Measurements from ENCODE around the gene CTNNBL1. TPM values are rescaled to one million over a fixed set of nuclear protein-coding genes. Genes with fewer than 3 reads are reported as not detected.

The CTNNBL1 gene
- total RNA-seq: 10 to 100 TPM; 25.5 to 38.4 (median 35.1) TPM

DNA sequence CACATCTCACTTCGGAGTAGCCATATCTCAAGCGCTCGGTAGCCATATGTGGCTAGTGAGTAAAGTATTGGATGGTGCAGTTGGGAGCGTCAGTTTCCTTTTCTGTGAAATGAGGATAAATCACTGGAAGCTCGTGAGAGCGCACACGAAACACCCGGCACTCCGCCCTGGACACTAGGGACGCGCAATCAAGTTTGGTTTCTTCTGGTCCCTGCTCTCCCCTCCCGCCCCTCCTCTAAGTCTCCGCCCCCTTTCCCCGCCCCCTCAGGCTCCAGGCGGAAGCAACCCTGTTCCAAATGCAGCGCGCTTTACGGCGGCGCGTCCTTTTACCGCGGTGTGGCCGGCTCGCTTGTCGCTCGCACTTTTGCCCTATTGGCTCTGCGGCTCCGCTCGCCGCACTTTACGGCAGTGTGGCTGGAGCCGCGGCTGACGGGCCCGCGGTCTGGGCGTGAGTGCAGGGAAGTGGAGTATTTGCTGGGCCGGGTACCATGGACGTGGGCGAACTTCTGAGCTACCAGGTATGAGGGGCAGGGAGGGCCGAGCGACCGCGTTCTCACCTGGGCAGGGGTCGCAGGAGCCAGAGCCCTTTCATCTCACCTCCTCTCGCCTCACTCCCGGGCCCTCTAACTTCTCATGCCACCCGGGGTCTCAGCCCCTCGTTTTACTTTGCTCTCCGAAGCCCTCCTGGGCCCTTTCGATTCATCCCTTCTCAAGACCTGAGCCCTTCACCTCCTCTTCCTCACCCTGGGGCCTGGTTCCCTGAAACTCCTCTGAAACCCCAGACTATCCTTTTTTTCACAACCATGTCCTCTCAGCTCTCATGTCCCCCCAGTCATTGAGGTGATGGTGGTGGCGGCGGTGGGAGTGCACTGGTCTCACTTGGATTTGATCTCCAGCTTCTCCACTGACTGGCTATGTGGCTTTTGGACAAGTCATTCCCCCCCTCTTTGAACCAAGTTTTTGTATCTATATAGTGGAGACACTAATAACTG, at the start of gene CTNNBL1:
Gene CTNNBL1 (plus strand): TSS at position 396 of the 992 bp plus-strand sequence. CDS start 93 bp downstream, at position 489.
- peaks cover 0 to 23% (median 12%) of the 10 kb centered on the region in 4 donors for H3K4me1 ChIP-seq
- no peaks in the 10 kb centered on the region for H3K9me3 ChIP-seq
- H3K4me3 ChIP-seq: peak within 1 kb of the TSS; percentile 62 to 86 (median 78)
- peaks cover 0 to 11% of the 10 kb centered on the region in 2 donors for H3K27me3 ChIP-seq
- TF ChIP-seq EP300 (IDR thresholded peaks at IDR 0.05) (peak; percentile 76 to 97), POLR2A (IDR thresholded peaks at IDR 0.05) (peak in 1 of 2 donors; percentile 55)
- TF ChIP-seq, protein P1, sequence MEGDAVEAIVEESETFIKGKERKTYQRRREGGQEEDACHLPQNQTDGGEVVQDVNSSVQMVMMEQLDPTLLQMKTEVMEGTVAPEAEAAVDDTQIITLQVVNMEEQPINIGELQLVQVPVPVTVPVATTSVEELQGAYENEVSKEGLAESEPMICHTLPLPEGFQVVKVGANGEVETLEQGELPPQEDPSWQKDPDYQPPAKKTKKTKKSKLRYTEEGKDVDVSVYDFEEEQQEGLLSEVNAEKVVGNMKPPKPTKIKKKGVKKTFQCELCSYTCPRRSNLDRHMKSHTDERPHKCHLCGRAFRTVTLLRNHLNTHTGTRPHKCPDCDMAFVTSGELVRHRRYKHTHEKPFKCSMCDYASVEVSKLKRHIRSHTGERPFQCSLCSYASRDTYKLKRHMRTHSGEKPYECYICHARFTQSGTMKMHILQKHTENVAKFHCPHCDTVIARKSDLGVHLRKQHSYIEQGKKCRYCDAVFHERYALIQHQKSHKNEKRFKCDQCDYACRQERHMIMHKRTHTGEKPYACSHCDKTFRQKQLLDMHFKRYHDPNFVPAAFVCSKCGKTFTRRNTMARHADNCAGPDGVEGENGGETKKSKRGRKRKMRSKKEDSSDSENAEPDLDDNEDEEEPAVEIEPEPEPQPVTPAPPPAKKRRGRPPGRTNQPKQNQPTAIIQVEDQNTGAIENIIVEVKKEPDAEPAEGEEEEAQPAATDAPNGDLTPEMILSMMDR (IDR thresholded peaks at IDR 0.05): peak in 2 of 5 experiments; percentile 7 to 50
- H3K36me3 ChIP-seq: no peaks in the 10 kb centered on the region
- peak within 1 kb of the TSS in 3 of 4 donors; percentile 50 to 81 (median 67) for H3K27ac ChIP-seq
- WGBS, 2 donors: 1% methylated on average over 51 to 54 of the region's 54 CpGs
- peak; percentile 94 to 97 for DNase-seq (ENCODE audit: low spot score in 2 of 2)

DNA sequence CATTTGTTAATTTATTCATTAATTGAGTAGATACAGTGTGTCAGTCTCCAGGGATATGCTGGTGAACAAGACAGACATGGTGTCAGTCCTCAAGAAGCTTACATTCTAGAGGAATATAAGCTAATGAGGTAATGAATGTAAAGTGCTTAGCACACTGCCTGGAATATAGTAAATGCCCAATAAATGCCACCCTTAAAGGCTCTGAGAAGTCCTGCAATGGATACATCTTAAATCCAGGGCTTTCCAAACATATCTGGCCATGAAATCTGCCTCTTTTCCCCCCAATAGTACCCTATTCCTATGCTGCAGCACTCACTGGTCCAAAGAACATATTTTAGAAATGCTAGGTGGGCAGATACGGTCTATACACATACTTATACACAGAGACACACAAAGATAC, 49.2 kb upstream of the CTNNBL1 start:
- H3K4me1 ChIP-seq: no peaks in the 10 kb centered on the region
- 91 to 93% methylated on average over 1 of the region's 1 CpG for WGBS, 2 donors
- H3K4me3 ChIP-seq: no peak overlapping the region
- peaks cover 0 to 11% of the 10 kb centered on the region in 2 donors for H3K27me3 ChIP-seq
- TF ChIP-seq POLR2A (IDR thresholded peaks at IDR 0.05): no peak
- TF ChIP-seq, protein P1 (IDR thresholded peaks at IDR 0.05): no peak
- no peak for TF ChIP-seq EP300 (IDR thresholded peaks at IDR 0.05)
- no peak for DNase-seq (ENCODE audit: low spot score in 2 of 2)
- H3K36me3 ChIP-seq: no peaks in the 10 kb centered on the region
- peaks cover 0 to 5% (median 0%) of the 10 kb centered on the region in 4 donors for H3K9me3 ChIP-seq
- no peak overlapping the region for H3K27ac ChIP-seq

DNA sequence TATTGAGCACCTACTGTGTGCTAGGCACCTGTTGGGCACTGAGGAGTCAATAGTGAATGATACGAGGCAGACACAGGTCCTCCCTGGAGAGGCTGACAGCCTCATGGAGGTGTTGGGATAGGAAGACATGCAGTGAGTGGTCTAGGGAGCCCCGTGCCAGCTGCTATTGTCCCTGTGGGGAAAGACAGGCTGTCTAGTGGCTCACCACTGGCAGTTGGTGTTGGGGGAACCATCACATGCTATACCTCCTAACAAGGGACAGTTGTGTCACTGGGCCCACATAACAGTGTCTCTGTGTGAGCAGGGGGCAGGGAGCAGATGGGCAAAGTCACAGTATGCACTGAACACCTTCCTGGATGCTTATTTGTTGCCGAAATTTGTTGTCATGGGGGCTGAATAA, 45.9 kb upstream of the CTNNBL1 start:
- DNase-seq (ENCODE audit: low spot score in 2 of 2): no peak
- Histone ChIP-seq H3K27ac (no peak overlapping the region), H3K27me3 (peaks cover 0 to 17% of the 10 kb centered on the region in 2 donors), H3K9me3 (no peaks in the 10 kb centered on the region), H3K4me3 (no peak overlapping the region), H3K36me3 (no peaks in the 10 kb centered on the region), H3K4me1 (no peaks in the 10 kb centered on the region)
- WGBS, 2 donors: 68 to 71% methylated on average over 3 of the region's 3 CpGs
- TF ChIP-seq EP300 (IDR thresholded peaks at IDR 0.05) (no peak), POLR2A (IDR thresholded peaks at IDR 0.05) (no peak)
- TF ChIP-seq, protein P1 (IDR thresholded peaks at IDR 0.05): no peak

GRCh38 chr20:37649017-37649416, 44.8 kb upstream of the CTNNBL1 start:
- no peaks in the 10 kb centered on the region for H3K4me1 ChIP-seq
- TF ChIP-seq, protein P1 (IDR thresholded peaks at IDR 0.05): no peak
- TF ChIP-seq POLR2A (IDR thresholded peaks at IDR 0.05): no peak
- TF ChIP-seq EP300 (IDR thresholded peaks at IDR 0.05): no peak
- no peaks in the 10 kb centered on the region for H3K9me3 ChIP-seq
- no peak overlapping the region for H3K27ac ChIP-seq
- H3K4me3 ChIP-seq: no peak overlapping the region
- 70 to 78% methylated on average over 2 of the region's 2 CpGs for WGBS, 2 donors
- no peak for DNase-seq (ENCODE audit: low spot score in 2 of 2)
- no peaks in the 10 kb centered on the region for H3K36me3 ChIP-seq
- peaks cover 0 to 12% of the 10 kb centered on the region in 2 donors for H3K27me3 ChIP-seq
